GM18505 (cell line): ENCODE measurements around the gene SATB2.

Source experiments
- ATAC-seq: cut with Tn5 transposase; IDR thresholded peaks from one replicate; pipeline ENCODE4 v1.9.1; 2021; ENCODE audit not compliant: unreplicated experiment
- POLR2A ChIP-seq: IDR thresholded peaks from 4 replicates; pipeline ENCODE4 v1.6.1; 2011; ENCODE audit warnings: borderline replicate concordance; ENCODE audit not compliant: insufficient read depth, insufficient read length; ENCODE audit errors: extremely low read depth

Gene SATB2

DNA sequence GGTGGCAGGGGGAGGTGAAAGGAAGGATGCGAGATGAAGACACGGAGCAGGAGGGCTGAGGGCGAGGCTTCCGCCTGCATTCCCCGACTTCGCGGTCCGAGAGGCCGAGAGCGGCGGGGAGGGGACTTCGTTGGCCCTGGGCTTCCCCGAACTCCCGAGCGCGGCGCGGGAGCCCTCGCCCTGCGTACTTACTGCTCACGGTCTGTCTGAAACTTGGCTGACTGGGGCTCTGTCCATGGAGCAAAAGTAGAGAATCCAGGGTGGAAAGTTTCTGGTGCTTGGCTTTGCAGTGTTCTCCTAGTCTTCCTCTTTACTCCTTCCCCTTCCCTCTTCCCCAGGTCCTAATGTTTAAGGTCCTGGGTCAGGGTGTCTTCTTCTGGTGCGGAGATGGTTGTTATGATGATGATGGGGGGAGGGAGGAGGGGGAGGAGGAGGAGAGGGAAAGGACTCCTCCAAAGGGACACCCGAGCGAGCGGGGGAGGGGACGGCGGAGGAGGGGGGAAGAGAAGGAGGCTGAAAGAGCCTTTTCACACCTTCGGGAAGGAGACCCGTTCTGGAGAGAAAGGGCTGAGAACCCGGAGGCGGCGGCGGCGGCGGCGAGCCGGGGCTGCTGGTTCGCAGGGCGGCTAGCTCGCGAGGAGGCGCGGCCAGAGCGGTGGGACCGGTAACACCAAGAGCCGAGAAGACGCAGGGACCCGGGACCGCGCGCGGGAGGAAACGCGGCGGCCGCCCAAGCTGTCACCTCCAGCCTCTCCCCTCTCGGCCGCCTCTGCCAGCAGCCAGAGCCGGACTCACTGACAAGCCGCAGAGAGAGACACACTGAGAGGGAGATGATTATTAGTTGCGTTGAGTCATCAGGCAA lies at the start of gene SATB2:
TSS of gene SATB2 (minus strand) at position 793 of the 862 bp plus-strand sequence. CDS start 1,902 bp downstream, outside the sequence.
- no peak for ATAC-seq
- TF ChIP-seq POLR2A, result no peak

DNA sequence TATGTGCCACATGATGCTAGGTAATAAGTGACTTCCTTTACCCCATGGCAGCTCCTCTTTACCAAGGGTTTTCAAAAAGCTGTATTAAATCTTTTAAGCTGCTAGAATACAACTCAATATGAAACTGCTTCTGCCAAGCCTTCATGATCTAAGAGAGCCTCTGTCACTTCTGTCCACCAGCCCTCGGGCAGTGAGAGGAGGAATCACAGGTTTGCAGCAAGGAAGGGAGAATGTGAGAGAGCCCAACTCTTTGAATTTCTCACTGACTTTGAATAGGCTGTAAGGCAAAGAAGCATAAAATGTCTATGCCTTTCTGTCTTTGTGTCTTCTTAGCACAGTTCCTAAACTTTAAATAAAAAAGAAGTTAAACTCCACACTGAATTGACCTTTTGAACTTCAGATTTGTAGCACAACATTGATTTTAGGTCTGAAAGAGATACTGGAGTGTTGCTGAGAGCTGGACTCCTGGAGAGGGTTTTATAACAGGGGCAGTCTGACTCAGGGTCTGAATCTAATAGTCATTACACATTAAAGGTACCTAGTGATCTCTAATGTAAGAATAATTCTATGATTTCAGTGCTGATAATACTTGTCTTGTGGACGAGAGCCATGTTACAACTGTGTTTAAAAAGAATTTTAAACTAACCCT lies 48.1 kb upstream of the SATB2 start:
- ATAC-seq, result no peak
- no peak for TF ChIP-seq POLR2A

DNA sequence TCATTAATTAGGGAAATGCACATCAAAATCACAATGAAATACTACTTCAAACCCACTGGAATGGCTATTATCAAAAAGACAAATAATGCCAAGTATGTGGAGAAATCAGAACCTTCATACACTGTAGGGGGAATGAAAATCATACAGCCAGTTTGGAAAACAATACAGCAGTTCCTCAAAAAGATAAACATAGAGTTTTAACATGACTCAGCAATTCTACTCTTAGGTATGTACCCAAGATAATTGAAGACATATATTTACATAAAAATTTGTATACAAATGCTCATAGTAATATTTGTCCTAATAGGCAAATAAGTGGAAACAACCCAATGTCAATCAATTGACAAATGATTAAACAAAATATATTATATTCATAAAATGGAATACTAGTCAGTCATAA lies 45.4 kb upstream of the SATB2 start:
- no peak for TF ChIP-seq POLR2A
- ATAC-seq, result no peak

- ATAC-seq, result no peak
- TF ChIP-seq POLR2A, result no peak
Observed at GRCh38 chr2:199499005-199499404, 41.3 kb upstream of the SATB2 start.

GRCh38 chr2:199495147-199495546 lies 37.4 kb upstream of the SATB2 start:
- no peak for ATAC-seq
- TF ChIP-seq POLR2A, result no peak

GRCh38 chr2:199490049-199490448 lies 32.3 kb upstream of the SATB2 start:
- no peak for TF ChIP-seq POLR2A
- no peak for ATAC-seq

DNA sequence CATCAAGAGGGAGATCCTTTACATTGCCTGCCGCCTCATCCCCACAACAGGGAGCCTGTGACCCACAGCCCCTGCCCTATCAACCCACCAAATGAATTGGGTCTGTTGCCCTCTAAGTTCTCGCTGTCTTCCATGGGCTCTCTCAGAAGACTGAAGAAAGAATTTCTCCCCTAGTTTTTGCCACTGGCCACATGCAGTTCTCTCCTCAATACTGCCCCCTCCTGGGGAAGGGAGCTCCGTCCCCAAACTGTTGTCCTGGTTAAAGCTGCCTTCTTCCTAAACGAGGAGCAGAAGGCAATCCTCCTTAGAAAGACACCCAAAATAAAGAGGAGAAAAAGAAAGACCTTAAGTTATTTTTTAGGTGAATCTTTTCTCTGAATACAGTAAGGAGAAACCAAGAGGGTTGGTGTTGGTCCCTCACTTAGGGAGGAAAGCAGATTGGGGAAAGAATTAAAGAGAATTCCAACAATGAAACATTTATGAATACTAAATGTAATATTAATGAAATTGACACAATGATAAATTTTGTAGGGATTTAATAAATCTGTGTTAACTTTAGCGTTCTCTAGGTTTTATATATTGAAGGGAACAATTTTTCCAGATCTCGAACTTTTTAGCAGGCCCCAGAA lies 31.1 kb upstream of the SATB2 start:
- ATAC-seq, result no peak
- TF ChIP-seq POLR2A, result no peak

DNA sequence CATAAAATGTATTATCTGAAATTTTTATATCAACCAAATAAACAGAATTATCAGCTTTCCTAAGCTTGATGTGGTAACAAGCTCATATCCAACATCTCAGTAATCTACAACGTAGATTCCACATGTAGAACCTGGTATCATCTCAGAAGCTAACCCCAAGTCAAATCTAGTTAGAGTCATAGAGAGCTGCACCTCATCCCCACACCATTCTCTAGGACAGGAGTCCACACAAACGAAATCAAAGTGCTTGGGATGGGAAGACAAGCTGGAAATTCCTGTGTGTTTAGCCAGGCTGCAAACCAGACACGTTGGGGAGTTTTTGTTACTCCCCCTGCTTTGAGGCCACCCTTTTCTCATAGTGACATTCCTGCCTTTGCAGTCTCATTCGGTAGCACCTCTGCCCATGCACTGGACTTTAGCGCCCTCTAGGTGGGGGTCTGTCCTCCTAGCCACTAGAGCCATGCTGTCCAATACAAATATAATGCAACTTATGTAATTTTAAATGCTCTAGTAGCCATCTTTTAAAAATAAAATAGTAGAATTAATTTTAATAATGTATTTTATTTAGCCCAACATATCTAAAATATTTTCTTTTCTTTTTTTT lies 28.1 kb upstream of the SATB2 start:
- ATAC-seq, result peak; percentile 68

DNA sequence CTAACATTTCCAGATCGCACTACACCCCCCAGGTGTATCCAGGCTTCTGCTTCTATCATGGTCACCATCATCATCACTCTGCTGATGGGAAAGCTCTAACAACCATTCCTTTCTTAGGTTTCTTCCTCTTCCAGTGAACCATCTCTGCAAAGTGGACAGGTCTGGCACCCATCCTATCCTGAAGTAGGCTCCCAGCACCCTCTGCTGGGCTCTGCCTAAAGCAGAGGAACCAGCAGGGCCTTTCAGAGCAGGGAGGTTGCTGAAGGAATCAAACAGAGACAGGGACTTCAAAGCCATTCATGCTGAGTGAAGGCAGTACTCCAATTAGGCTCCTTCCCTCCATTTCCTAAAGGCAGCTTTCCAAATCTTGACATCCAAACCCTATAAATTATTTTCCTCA lies 27.2 kb upstream of the SATB2 start:
- no peak for TF ChIP-seq POLR2A
- no peak for ATAC-seq

More for the DNA sequence above, 28.1 kb upstream of the SATB2 start:
- TF ChIP-seq POLR2A, result no peak

DNA sequence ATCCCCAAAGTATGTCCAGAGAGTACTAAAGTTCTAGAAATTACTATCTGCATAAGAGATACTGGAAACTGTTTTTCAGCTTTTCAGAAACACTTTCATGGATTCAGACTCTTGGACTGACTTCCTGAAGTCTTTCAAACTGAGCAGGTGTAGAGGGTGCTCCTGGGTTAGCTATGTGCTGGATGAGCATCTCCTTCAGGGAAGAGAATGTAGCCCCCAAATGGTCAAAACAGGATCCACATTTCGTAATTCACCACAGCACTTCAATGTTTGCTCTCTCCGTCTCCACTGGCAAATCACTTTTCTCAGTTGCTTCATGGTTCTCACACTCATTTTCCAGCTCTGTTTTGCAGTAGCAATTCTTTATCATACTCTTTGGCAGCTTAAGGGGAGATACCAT lies 23.2 kb upstream of the SATB2 start:
- ATAC-seq, result no peak
- no peak for TF ChIP-seq POLR2A

DNA sequence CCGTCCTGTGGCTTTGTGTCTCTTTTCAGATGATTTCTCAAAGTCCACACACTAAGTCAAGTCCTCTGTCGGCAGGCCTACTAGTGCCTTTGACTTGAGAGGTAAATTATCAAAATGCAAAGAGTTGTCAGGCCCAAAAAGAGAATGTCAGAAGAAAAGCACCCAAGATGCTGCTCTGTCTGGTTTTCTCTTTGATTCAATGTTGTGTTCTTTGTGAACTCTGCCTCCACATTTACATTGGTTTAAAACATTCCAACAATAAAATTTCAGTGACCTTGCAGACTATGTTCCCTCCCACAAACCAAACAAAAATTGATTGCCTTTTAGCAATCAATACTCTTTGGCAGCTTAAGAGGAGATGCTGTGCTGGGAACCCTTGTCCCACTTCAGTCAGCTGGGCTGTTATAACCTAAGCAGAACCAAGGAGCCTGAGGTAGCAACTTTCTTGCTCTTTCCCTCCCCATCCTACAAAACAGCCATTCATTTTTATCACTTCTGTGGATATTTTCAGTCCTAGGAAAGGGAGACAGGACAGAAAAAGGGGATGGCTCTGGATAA lies 19.6 kb upstream of the SATB2 start:
- no peak for ATAC-seq
- TF ChIP-seq POLR2A, result no peak

DNA sequence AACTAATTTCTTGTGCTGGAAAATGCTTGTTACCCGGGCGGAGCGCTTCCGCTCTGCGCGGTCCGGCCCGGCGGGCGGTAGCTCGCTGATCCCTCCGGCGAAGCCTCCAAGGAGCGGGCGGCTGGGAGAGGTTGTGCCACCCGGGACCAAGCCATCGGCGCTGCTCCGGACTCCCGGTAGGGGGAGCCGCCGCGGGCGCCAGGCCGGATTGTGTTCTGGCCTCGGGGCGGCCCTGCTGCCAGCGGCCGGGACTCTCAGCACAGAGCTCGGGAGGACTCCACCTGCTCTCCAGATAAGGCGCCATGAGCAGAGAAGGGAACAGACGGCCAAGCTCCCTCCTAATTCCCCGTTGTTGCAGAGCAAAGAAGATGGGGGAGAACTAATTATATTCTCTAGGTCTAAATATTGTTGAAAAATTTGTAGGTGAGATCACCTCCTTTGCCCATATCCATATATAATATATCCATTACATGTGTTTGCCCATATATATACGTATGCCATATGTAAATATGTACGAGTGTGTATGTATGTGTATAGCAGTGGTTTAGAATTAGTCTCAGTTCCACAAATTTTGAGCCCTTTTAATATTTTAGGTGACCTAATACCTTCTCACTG lies 13.8 kb upstream of the SATB2 start:
- ATAC-seq, result no peak

More for the DNA sequence above, 13.8 kb upstream of the SATB2 start:
- no peak for TF ChIP-seq POLR2A
